OCI-LY1 (cell line): ENCODE measurements around the gene PACRG.
"Not testable (repeated sequence)": the region's sequence is repeated elsewhere in the genome, so short reads cannot be mapped to it uniquely, and the experiment has no call there.

Experiments
- H2AFZ ChIP-seq: fragments of 200-600 bp; sonication (generic), shearing (Covaris generic); 2 replicates; pipeline ENCODE4 v1.6.0; 2014; ENCODE audit warnings: antibody characterized with exemption, mild to moderate bottlenecking, low read length
- H3F3A ChIP-seq: fragments of 200-600 bp; sonication (generic), shearing (Covaris generic); 2 replicates; pipeline ENCODE4 v1.6.0; 2014; ENCODE audit warnings: mild to moderate bottlenecking, antibody characterized with exemption, low read length, moderate library complexity; ENCODE audit not compliant: insufficient read depth
- H3K27ac ChIP-seq: fragments of 200-600 bp; sonication (generic); 2 replicates; pipeline ENCODE4 v1.5.1; 2014; ENCODE audit warnings: low read length, mixed run types, mild to moderate bottlenecking, low read depth; ENCODE audit not compliant: poor library complexity, severe bottlenecking
- H3K27me3 ChIP-seq: fragments of 200-600 bp; sonication (generic); 2 replicates; pipeline ENCODE4 v1.6.0; 2014; ENCODE audit warnings: antibody characterized with exemption, mild to moderate bottlenecking, low read length, moderate library complexity; ENCODE audit not compliant: insufficient read depth
- H3K36me3 ChIP-seq: fragments of 200-600 bp; sonication (generic); 2 replicates; pipeline ENCODE4 v1.6.1; 2014; ENCODE audit warnings: mild to moderate bottlenecking, antibody characterized with exemption, low read length, moderate library complexity, mixed read lengths; ENCODE audit not compliant: insufficient read depth
- H3K4me1 ChIP-seq: fragments of 200-600 bp; sonication (generic); 2 replicates; pipeline ENCODE4 v1.5.1; 2014; ENCODE audit warnings: mild to moderate bottlenecking, low read length, moderate library complexity; ENCODE audit not compliant: insufficient read depth, severe bottlenecking
- H3K4me2 ChIP-seq: fragments of 200-600 bp; sonication (generic), shearing (Covaris generic); 2 replicates; pipeline ENCODE4 v1.6.1; 2014; ENCODE audit warnings: low read length
- H3K4me3 ChIP-seq: fragments of 200-600 bp; sonication (generic); 2 replicates; pipeline ENCODE4 v1.5.1; 2014; ENCODE audit warnings: low read length, low read depth, mild to moderate bottlenecking, mixed read lengths; ENCODE audit not compliant: poor library complexity, severe bottlenecking
- H3K79me2 ChIP-seq: fragments of 200-600 bp; shearing (Covaris generic); 2 replicates; pipeline ENCODE4 v1.6.1; 2016; ENCODE audit warnings: mixed run types, low read length, mixed read lengths; ENCODE audit not compliant: insufficient read depth
- H3K9ac ChIP-seq: fragments of 200-600 bp; sonication (generic), shearing (Covaris generic); 2 replicates; pipeline ENCODE4 v1.6.1; 2014; ENCODE audit warnings: mild to moderate bottlenecking, low read length, mixed read lengths
- H3K9me2 ChIP-seq: fragments of 200-600 bp; sonication (generic), shearing (Covaris generic); 2 replicates; pipeline ENCODE4 v1.6.1; 2014; ENCODE audit warnings: low read depth, mild to moderate bottlenecking, low read length, mixed read lengths
- H3K9me3 ChIP-seq: fragments of 200-600 bp; shearing (Covaris generic); 2 replicates; pipeline ENCODE4 v1.6.1; 2014; ENCODE audit warnings: low read length, mixed read lengths
- H4K20me1 ChIP-seq: fragments of 200-600 bp; sonication (generic), shearing (Covaris generic); 2 replicates; pipeline ENCODE4 v1.6.0; 2016; ENCODE audit warnings: mild to moderate bottlenecking, low read length; ENCODE audit not compliant: insufficient read depth
- EZH2 ChIP-seq: fragments of 200-600 bp; sonication (generic), shearing (Covaris generic); IDR thresholded peaks from 2 replicates; pipeline ENCODE4 v1.8.0; 2017; ENCODE audit warnings: borderline replicate concordance, mixed run types, mild to moderate bottlenecking, antibody characterized with exemption, low read length, moderate library complexity, mixed read lengths
- TF ChIP-seq, protein P1 (sequence below): fragments of 200-600 bp; sonication (generic), shearing (Covaris generic); IDR thresholded peaks from 2 replicates; pipeline ENCODE4 v1.5.1; 2017; ENCODE audit warnings: mild to moderate bottlenecking, antibody characterized with exemption, low read length, moderate library complexity, mixed read lengths

Gene PACRG

GRCh38 chr6:163313981-163314380 lies 586.2 kb downstream of the PACRG start:
- Histone ChIP-seq H3F3A (no peaks in the 10 kb centered on the region), H3K36me3 (no peaks in the 10 kb centered on the region), H3K9me3 (no peaks in the 10 kb centered on the region), H3K27me3 (no peaks in the 10 kb centered on the region; the same call in none of the 2 replicates), H3K79me2 (no peaks in the 10 kb centered on the region), H2AFZ (no peak overlapping the region), H3K27ac (no peak overlapping the region), H3K4me1 (no peaks in the 10 kb centered on the region), H3K9ac (no peak overlapping the region), H4K20me1 (no peaks in the 10 kb centered on the region), H3K9me2 (no peaks in the 10 kb centered on the region), H3K4me2 (no peak overlapping the region), H3K4me3 (no peak overlapping the region)
- TF ChIP-seq EZH2, result no peak
- TF ChIP-seq, protein P1, sequence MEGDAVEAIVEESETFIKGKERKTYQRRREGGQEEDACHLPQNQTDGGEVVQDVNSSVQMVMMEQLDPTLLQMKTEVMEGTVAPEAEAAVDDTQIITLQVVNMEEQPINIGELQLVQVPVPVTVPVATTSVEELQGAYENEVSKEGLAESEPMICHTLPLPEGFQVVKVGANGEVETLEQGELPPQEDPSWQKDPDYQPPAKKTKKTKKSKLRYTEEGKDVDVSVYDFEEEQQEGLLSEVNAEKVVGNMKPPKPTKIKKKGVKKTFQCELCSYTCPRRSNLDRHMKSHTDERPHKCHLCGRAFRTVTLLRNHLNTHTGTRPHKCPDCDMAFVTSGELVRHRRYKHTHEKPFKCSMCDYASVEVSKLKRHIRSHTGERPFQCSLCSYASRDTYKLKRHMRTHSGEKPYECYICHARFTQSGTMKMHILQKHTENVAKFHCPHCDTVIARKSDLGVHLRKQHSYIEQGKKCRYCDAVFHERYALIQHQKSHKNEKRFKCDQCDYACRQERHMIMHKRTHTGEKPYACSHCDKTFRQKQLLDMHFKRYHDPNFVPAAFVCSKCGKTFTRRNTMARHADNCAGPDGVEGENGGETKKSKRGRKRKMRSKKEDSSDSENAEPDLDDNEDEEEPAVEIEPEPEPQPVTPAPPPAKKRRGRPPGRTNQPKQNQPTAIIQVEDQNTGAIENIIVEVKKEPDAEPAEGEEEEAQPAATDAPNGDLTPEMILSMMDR, result no peak

GRCh38 chr6:163314791-163315470 lies 587.2 kb downstream of the PACRG start:
- Histone ChIP-seq H3F3A (no peaks in the 10 kb centered on the region), H3K9me2 (no peaks in the 10 kb centered on the region), H3K27me3 (no peaks in the 10 kb centered on the region; the same call in none of the 2 replicates), H3K79me2 (no peaks in the 10 kb centered on the region), H3K4me2 (no peak overlapping the region), H3K9me3 (no peaks in the 10 kb centered on the region), H3K36me3 (no peaks in the 10 kb centered on the region), H3K9ac (no peak overlapping the region), H3K4me3 (no peak overlapping the region), H3K4me1 (no peaks in the 10 kb centered on the region), H2AFZ (no peak overlapping the region), H4K20me1 (no peaks in the 10 kb centered on the region), H3K27ac (no peak overlapping the region)
- TF ChIP-seq, protein P1, result no peak
- no peak for TF ChIP-seq EZH2

- not testable (repeated sequence) for H3F3A ChIP-seq, H4K20me1 ChIP-seq, H3K27ac ChIP-seq, H3K4me1 ChIP-seq, H3K9me2 ChIP-seq, H3K79me2 ChIP-seq, H3K4me2 ChIP-seq, H2AFZ ChIP-seq, H3K36me3 ChIP-seq, H3K9ac ChIP-seq, H3K27me3 ChIP-seq, H3K9me3 ChIP-seq, H3K4me3 ChIP-seq
These were observed 589.2 kb downstream of the PACRG start for GRCh38 chr6:163316866-163317495.
